IMR-90 (cell line): ENCODE data around the gene RAB1B. TPM values are rescaled to one million over a fixed set of nuclear protein-coding genes. Genes with fewer than 3 reads are reported as not detected.

Experiments
- ATAC-seq: fragments of 200-7000 bp; cut with Tn5 transposase; 2 replicates; pipeline ENCODE4 v1.9.1; 2020; ENCODE audit warnings: low read depth, mild to moderate bottlenecking, moderate library complexity
- BruUV-seq: library from RNA; stranded (reverse); fragments of 400-500 nt; replicated peaks from 2 replicates; lab custom pipeline; 2021; lab: Mats Ljungman, UMichigan
- CTCF ChIA-PET: fragments of 300-600 bp; formaldehyde crosslinking; extraction: SDS; loops from one replicate; lab custom pipeline; 2021; ENCODE audit warnings: antibody characterized with exemption; lab: Yijun Ruan, JAX
- POLR2A ChIA-PET: fragments of 300-600 bp; sonication (Branson Sonifier 250); formaldehyde crosslinking; loops from one replicate; lab custom pipeline; 2022; ENCODE audit warnings: antibody characterized with exemption; ENCODE audit not compliant: unreplicated experiment; lab: Charles Lee
- DNase-seq: peaks from one replicate; pipeline ENCODE4 v3.0.0; 2013
- H2AFZ ChIP-seq: replicated peaks from 2 replicates; pipeline ENCODE3; 2013; ENCODE audit warnings: low read length, mild to moderate bottlenecking; ENCODE audit not compliant: poor library complexity
- H2AK5ac ChIP-seq: 2 replicates; pipeline ENCODE4 v1.6.1; 2013; ENCODE audit warnings: low read depth, low read length, inconsistent platforms
- H2AK9ac ChIP-seq: replicated peaks from 2 replicates; pipeline ENCODE3; 2013; ENCODE audit warnings: mild to moderate bottlenecking, low read depth, low read length, moderate library complexity; ENCODE audit not compliant: poor library complexity
- H2BK120ac ChIP-seq: 2 replicates; pipeline ENCODE4 v1.6.1; 2013; ENCODE audit warnings: low read depth, low read length, inconsistent platforms
- H2BK15ac ChIP-seq: 3 replicates; pipeline ENCODE4 v1.6.1; 2013; ENCODE audit warnings: low read depth, low read length, inconsistent platforms
- H2BK20ac ChIP-seq: 2 replicates; pipeline ENCODE4 v1.6.1; 2013; ENCODE audit warnings: low read depth, mild to moderate bottlenecking, inconsistent platforms, low read length, moderate library complexity
- H2BK5ac ChIP-seq: 2 replicates; pipeline ENCODE4 v1.6.1; 2013; ENCODE audit warnings: mild to moderate bottlenecking, low read depth, low read length, inconsistent platforms; ENCODE audit not compliant: poor library complexity, severe bottlenecking
- H3K14ac ChIP-seq: replicated peaks from 2 replicates; pipeline ENCODE4 v1.6.1; 2013; ENCODE audit warnings: low read depth, low read length, inconsistent platforms
- H3K18ac ChIP-seq: 2 replicates; pipeline ENCODE4 v1.6.1; 2013; ENCODE audit warnings: low read depth, low read length, control low read depth
- H3K23ac ChIP-seq: 2 replicates; pipeline ENCODE4 v1.6.1; 2013; ENCODE audit warnings: low read depth, low read length, inconsistent platforms
- H3K27ac ChIP-seq: 2 replicates; pipeline ENCODE4 v1.5.1; 2013; ENCODE audit warnings: mild to moderate bottlenecking, control low read depth, low read length; ENCODE audit not compliant: insufficient read depth
- H3K27me3 ChIP-seq: 2 replicates; pipeline ENCODE4 v1.6.1; 2013; ENCODE audit warnings: low read length; ENCODE audit not compliant: control insufficient read depth, insufficient read depth
- H3K36me3 ChIP-seq: 2 replicates; pipeline ENCODE4 v1.6.1; 2013; ENCODE audit warnings: low read length, mixed read lengths; ENCODE audit not compliant: control insufficient read depth, insufficient read depth
- H3K4ac ChIP-seq: 2 replicates; pipeline ENCODE4 v1.6.1; 2013; ENCODE audit warnings: low read depth, low read length, inconsistent platforms
- H3K4me1 ChIP-seq: 2 replicates; pipeline ENCODE4 v1.6.1; 2013; ENCODE audit warnings: low read length, mixed read lengths; ENCODE audit not compliant: control insufficient read depth, insufficient read depth
- H3K4me2 ChIP-seq: 2 replicates; pipeline ENCODE4 v1.6.1; 2013; ENCODE audit warnings: low read depth, mild to moderate bottlenecking, control low read depth, low read length, moderate library complexity
- H3K4me3 ChIP-seq: 2 replicates; pipeline ENCODE4 v1.5.1; 2013; ENCODE audit warnings: low read depth, mild to moderate bottlenecking, control low read depth, low read length, moderate library complexity; ENCODE audit not compliant: insufficient read depth
- H3K56ac ChIP-seq: 2 replicates; pipeline ENCODE4 v1.6.1; 2013; ENCODE audit warnings: low read length, inconsistent platforms; ENCODE audit not compliant: insufficient read depth; ENCODE audit errors: extremely low read depth
- H3K79me1 ChIP-seq, 2 experiments: 2 replicates each; pipeline ENCODE4 v1.6.1; 2013; ENCODE audit warnings: low read length in 2 of 2, inconsistent platforms in 1 of 2, low read depth in 1 of 2
- H3K9ac ChIP-seq: 2 replicates; pipeline ENCODE4 v1.6.1; 2013; ENCODE audit warnings: low read depth, low read length, control low read depth
- H3K9me1 ChIP-seq: 2 replicates; pipeline ENCODE4 v1.6.1; 2013; ENCODE audit warnings: low read length, inconsistent platforms; ENCODE audit not compliant: insufficient read depth
- H3K9me3 ChIP-seq: 2 replicates; pipeline ENCODE4 v1.6.1; 2013; ENCODE audit warnings: low read length; ENCODE audit not compliant: control insufficient read depth, insufficient read depth
- H4K20me1 ChIP-seq: 2 replicates; pipeline ENCODE4 v1.6.1; 2013; ENCODE audit warnings: low read length, inconsistent platforms; ENCODE audit not compliant: insufficient read depth
- H4K5ac ChIP-seq: 2 replicates; pipeline ENCODE4 v1.6.1; 2013; ENCODE audit warnings: mild to moderate bottlenecking, low read depth, low read length, control low read depth
- H4K8ac ChIP-seq, 2 experiments: 2 replicates each; pipeline ENCODE4 v1.6.1; 2013; ENCODE audit warnings: low read depth in 2 of 2, low read length in 2 of 2, control low read depth in 1 of 2, inconsistent platforms in 1 of 2
- H4K91ac ChIP-seq: 2 replicates; pipeline ENCODE4 v1.6.1; 2013; ENCODE audit warnings: low read depth, low read length, inconsistent platforms; ENCODE audit not compliant: insufficient read depth
- BHLHE40 ChIP-seq: fragments of 150-350 bp; IDR thresholded peaks from 2 replicates; pipeline ENCODE4 v1.6.1; 2016; ENCODE audit warnings: mild to moderate bottlenecking, low read depth, low read length
- CEBPB ChIP-seq: IDR thresholded peaks from 2 replicates; pipeline ENCODE4 v1.6.1; 2012; ENCODE audit warnings: low read depth, low read length, improper control_type of control experiment
- CHD1 ChIP-seq: IDR thresholded peaks from 2 replicates; pipeline ENCODE4 v1.6.1; 2012; ENCODE audit warnings: low read depth, low read length, improper control_type of control experiment
- CTCF ChIP-seq: conservative IDR thresholded peaks from 2 replicates; pipeline ENCODE4 v1.5.1; 2012; ENCODE audit warnings: mild to moderate bottlenecking, low read depth, low read length, improper control_type of control experiment
- FOS ChIP-seq: fragments of 150-350 bp; IDR thresholded peaks from 2 replicates; pipeline ENCODE4 v1.6.1; 2016; ENCODE audit warnings: low read depth, low read length
- MAFK ChIP-seq: IDR thresholded peaks from 2 replicates; pipeline ENCODE4 v1.6.1; 2012; ENCODE audit warnings: low read depth, low read length, improper control_type of control experiment
- MAZ ChIP-seq: IDR thresholded peaks from 2 replicates; pipeline ENCODE4 v1.6.1; 2012; ENCODE audit warnings: low read depth, mild to moderate bottlenecking, low read length, improper control_type of control experiment, moderate library complexity, borderline replicate concordance
- MXI1 ChIP-seq: IDR thresholded peaks from 2 replicates; pipeline ENCODE4 v1.6.1; 2012; ENCODE audit warnings: low read depth, mild to moderate bottlenecking, low read length, moderate library complexity, borderline replicate concordance
- NFE2L2 ChIP-seq: fragments of 150-350 bp; IDR thresholded peaks from 2 replicates; pipeline ENCODE4 v1.6.1; 2016; ENCODE audit warnings: low read depth, mild to moderate bottlenecking, low read length
- POLR2A ChIP-seq: IDR thresholded peaks from 2 replicates; pipeline ENCODE4 v1.6.1; 2012; ENCODE audit warnings: mild to moderate bottlenecking, low read depth, low read length
- RAD21 ChIP-seq: IDR thresholded peaks from 2 replicates; pipeline ENCODE4 v1.6.1; 2012; ENCODE audit warnings: low read length, improper control_type of control experiment
- RCOR1 ChIP-seq: IDR thresholded peaks from 2 replicates; pipeline ENCODE4 v1.6.1; 2012; ENCODE audit warnings: mild to moderate bottlenecking, low read length, improper control_type of control experiment; ENCODE audit not compliant: insufficient replicate concordance
- RFX5 ChIP-seq: IDR thresholded peaks from 2 replicates; pipeline ENCODE4 v1.8.0; 2012; ENCODE audit warnings: low read depth, mild to moderate bottlenecking, low read length, moderate library complexity
- SMC3 ChIP-seq: fragments of 150-350 bp; IDR thresholded peaks from 2 replicates; pipeline ENCODE4 v1.6.1; 2016; ENCODE audit warnings: low read depth, mild to moderate bottlenecking, antibody characterized with exemption, low read length, moderate library complexity
- USF2 ChIP-seq: fragments of 150-350 bp; IDR thresholded peaks from 2 replicates; pipeline ENCODE4 v1.6.1; 2017; ENCODE audit warnings: mild to moderate bottlenecking, antibody characterized with exemption, low read length, low read depth
- WGBS, 2 experiments: methylation state at CpG; one replicate each; pipeline versions ENCODE4 v1.1.5 to v1.1.7; 2013; ENCODE audit warnings: missing lambda C conversion rate in 2 of 2; ENCODE audit not compliant: insufficient read length in 1 of 2; ENCODE audit errors: extremely low coverage in 2 of 2; 5-methylcytosine and 5-hydroxymethylcytosine counted together
- dilution Hi-C: fragments of 300-500 bp; cut with HindIII; formaldehyde crosslinking; loops from one replicate; pipeline ENCODE4 v1.14.3; 2018; ENCODE audit warnings: low sequenced_read_pairs; ENCODE audit not compliant: unreplicated experiment
- in situ Hi-C: fragments of 300-500 bp; cut with MboI; formaldehyde crosslinking; loops from 3 replicates; pipeline ENCODE4 v1.14.3; 2019; ENCODE audit warnings: low sequenced_read_pairs, inconsistent platforms, mixed read lengths
- intact Hi-C: fragments of 100-400 bp; cut with micrococcal nuclease; formaldehyde crosslinking; loops from 2 replicates; pipeline ENCODE4 v1.10.0; 2022
- polyA plus RNA-seq, 3 experiments: library from polyadenylated mRNA; depleted of rRNA; stranded (reverse); fragments of >200 nt; gene quantifications; 2 replicates each; pipeline ENCODE4 v1.2.3, GENCODE V29; 2012; ENCODE audit warnings: low replicate concordance in 1 of 3
- total RNA-seq: library from RNA; depleted of rRNA; stranded (reverse); fragments of >200 nt; gene quantifications from 2 replicates; pipeline ENCODE4 v1.2.3, GENCODE V29; 2012
- TF ChIP-seq, protein P1 (sequence below): fragments of 150-350 bp; IDR thresholded peaks from 2 replicates; pipeline ENCODE4 v1.6.1; 2016; ENCODE audit warnings: low read depth, mild to moderate bottlenecking, low read length, moderate library complexity, borderline replicate concordance

The RAB1B gene
- total and polyA plus RNA-seq, 2 of the 4 experiments (the other 2 are of a cell fraction) = 83.7 to 248 TPM

- TF ChIP-seq CTCF = no peak
- TF ChIP-seq FOS = no peak
- TF ChIP-seq USF2 = no peak
- no peak for TF ChIP-seq CEBPB
- no peak for TF ChIP-seq SMC3
- no peak for TF ChIP-seq MAFK
- TF ChIP-seq NFE2L2 = no peak
- no peak for TF ChIP-seq RCOR1
- TF ChIP-seq CHD1 = no peak
- no peak for TF ChIP-seq RAD21
- no peak for TF ChIP-seq MXI1
- TF ChIP-seq BHLHE40 = no peak
- no peak for TF ChIP-seq MAZ
- TF ChIP-seq RFX5 = no peak
- no peak for TF ChIP-seq POLR2A
- TF ChIP-seq, protein P1, sequence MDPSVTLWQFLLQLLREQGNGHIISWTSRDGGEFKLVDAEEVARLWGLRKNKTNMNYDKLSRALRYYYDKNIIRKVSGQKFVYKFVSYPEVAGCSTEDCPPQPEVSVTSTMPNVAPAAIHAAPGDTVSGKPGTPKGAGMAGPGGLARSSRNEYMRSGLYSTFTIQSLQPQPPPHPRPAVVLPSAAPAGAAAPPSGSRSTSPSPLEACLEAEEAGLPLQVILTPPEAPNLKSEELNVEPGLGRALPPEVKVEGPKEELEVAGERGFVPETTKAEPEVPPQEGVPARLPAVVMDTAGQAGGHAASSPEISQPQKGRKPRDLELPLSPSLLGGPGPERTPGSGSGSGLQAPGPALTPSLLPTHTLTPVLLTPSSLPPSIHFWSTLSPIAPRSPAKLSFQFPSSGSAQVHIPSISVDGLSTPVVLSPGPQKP = no peak
- no peak overlapping the region for H4K5ac ChIP-seq
- intact Hi-C loops = no loop called here
- H3K27ac ChIP-seq = no peak overlapping the region
- H3K4ac ChIP-seq = no peak overlapping the region
- no peak overlapping the region for H3K9ac ChIP-seq
- in situ Hi-C loops = no loop called here
- H2BK15ac ChIP-seq = no peak overlapping the region
- no peak overlapping the region for H3K23ac ChIP-seq
- no peak overlapping the region for H3K4me3 ChIP-seq
- H3K18ac ChIP-seq = no peak overlapping the region
- no peaks in the 10 kb centered on the region for H3K9me3 ChIP-seq
- peaks cover 52% of the 10 kb centered on the region for H3K36me3 ChIP-seq
- no peak overlapping the region for H3K56ac ChIP-seq
- no peak for ATAC-seq
- no peak overlapping the region for H2AK9ac ChIP-seq
- no peak overlapping the region for H3K4me2 ChIP-seq
- H2BK5ac ChIP-seq = no peak overlapping the region
- no TSS peak for BruUV-seq
- H4K8ac ChIP-seq = no peak overlapping the region
- H3K4me1 ChIP-seq = no peaks in the 10 kb centered on the region
- dilution Hi-C loops = no loop called here
- H3K27me3 ChIP-seq = no peaks in the 10 kb centered on the region
- ChIA-PET POLR2A (no interaction called here), CTCF (no interaction called here)
- no peak for DNase-seq
- H3K9me1 ChIP-seq = no peaks in the 10 kb centered on the region
- H4K91ac ChIP-seq = no peak overlapping the region
- H2AFZ ChIP-seq = no peak overlapping the region
- no peak overlapping the region for H2BK20ac ChIP-seq
- 88% methylated on average over 8 of the region's 14 CpGs; no CpG with 5 or more reads in 1 of the 2 experiments for WGBS, 2 experiments
- no peaks in the 10 kb centered on the region for H4K20me1 ChIP-seq
- no peaks in the 10 kb centered on the region; a peak in 1 of 4 replicates for H3K79me1 ChIP-seq
- no peak overlapping the region for H2BK120ac ChIP-seq
- no peak overlapping the region for H3K14ac ChIP-seq
- no peak overlapping the region for H2AK5ac ChIP-seq
Measured at GRCh38 chr11:66242095-66242765, 26.2 kb upstream of the RAB1B start.
